A673 (cell line): ENCODE measurements around the gene CCS.

Experiments
- CTCF ChIP-seq: fragments of 300-800, 200-600 bp; sonication (generic); conservative IDR thresholded peaks from 2 replicates; pipeline ENCODE4 v1.5.1; 2017; ENCODE audit warnings: low read depth, mild to moderate bottlenecking, antibody characterized with exemption, low read length, moderate library complexity, mixed read lengths
- EZH2 ChIP-seq: fragments of 200-600 bp; sonication (generic); IDR thresholded peaks from 2 replicates; pipeline ENCODE4 v1.6.1; 2017; ENCODE audit warnings: borderline replicate concordance, low read depth, mild to moderate bottlenecking, mixed read lengths, antibody characterized with exemption, low read length; ENCODE audit not compliant: poor library complexity, severe bottlenecking

GRCh38 chr11:66591175-66591574 is 1.8 kb upstream of the CCS start:
- TF ChIP-seq CTCF, result no peak
- no peak for TF ChIP-seq EZH2
